ENCODE measurements around the gene RPS6KC1. TPM values are rescaled to one million over a fixed set of nuclear protein-coding genes. Genes with fewer than 3 reads are reported as not detected.

Gene RPS6KC1
- total RNA-seq, 5 donors from 2014 or later (not counting 1 experiment from before 2014, with no cell fraction given), result 11.0 to 12.8 (median 11.7) TPM

GRCh38 chr1:213250041-213250440 is 199.0 kb downstream of the RPS6KC1 start:
- Mint-ChIP-seq H3K27me3 (no peaks in the 10 kb centered on the region), H3K9me3 (no peaks in the 10 kb centered on the region), H3K4me1 (no peaks in the 10 kb centered on the region), H3K27ac (no peak overlapping the region), H3K4me3 (no peak overlapping the region), H3K36me3 (peaks cover 32% of the 10 kb centered on the region)
- ChIA-PET POLR2A (no interaction called here), CTCF (no interaction called here)
- ATAC-seq (replicated peaks in 1 of 4), result no peak
- Histone ChIP-seq H3K27me3 (replicated peaks in 1 of 2; ENCODE audit: control insufficient read depth in 2 of 2, extremely low read depth in 1 of 2, insufficient read depth in 2 of 2, low read length in 1 of 2) (no peaks in the 10 kb centered on the region), H3K27ac (ENCODE audit: low read length) (no peak overlapping the region), H3K4me1 (ENCODE audit: control insufficient read depth in 1 of 2, extremely low read depth in 1 of 2, insufficient read depth in 2 of 2, low read length in 2 of 2) (no peaks in the 10 kb centered on the region), H3K4me3 (ENCODE audit: control insufficient read depth in 1 of 2, extremely low read depth in 1 of 2, low read length in 1 of 2) (no peak overlapping the region), H3K9me3 (no peaks in the 10 kb centered on the region), H3K36me3 (ENCODE audit: control insufficient read depth in 2 of 2, extremely low read depth in 1 of 2, insufficient read depth in 1 of 2, low read length in 1 of 2) (no peaks in the 10 kb centered on the region)
- DNase-seq, result no peak
- WGBS (ENCODE audit: insufficient coverage), result 100% methylated on average over 1 of the region's 6 CpGs

GRCh38 chr1:213250446-213250845 is 199.4 kb downstream of the RPS6KC1 start:
- no peaks in the 10 kb centered on the region for H3K9me3 Mint-ChIP-seq
- no peaks in the 10 kb centered on the region for H3K27me3 ChIP-seq (replicated peaks in 1 of 2; ENCODE audit: control insufficient read depth in 2 of 2, extremely low read depth in 1 of 2, insufficient read depth in 2 of 2, low read length in 1 of 2)
- ChIA-PET CTCF (interaction anchor here in 1 of 2 donors (0.6 kb wide), 1 partner anchor 867 kb away, joined by 5 read pairs; no protein-coding TSS in a partner anchor), POLR2A (no interaction called here)
- ATAC-seq (replicated peaks in 1 of 4) (no peak), DNase-seq (no peak)
- no peak overlapping the region for H3K4me3 ChIP-seq (ENCODE audit: control insufficient read depth in 1 of 2, extremely low read depth in 1 of 2, low read length in 1 of 2)
- no peak overlapping the region for H3K4me3 Mint-ChIP-seq
- no peaks in the 10 kb centered on the region for H3K27me3 Mint-ChIP-seq
- no peaks in the 10 kb centered on the region for H3K4me1 ChIP-seq (ENCODE audit: control insufficient read depth in 1 of 2, extremely low read depth in 1 of 2, insufficient read depth in 2 of 2, low read length in 2 of 2)
- H3K9me3 ChIP-seq, result no peaks in the 10 kb centered on the region
- WGBS (ENCODE audit: insufficient coverage), result no CpG with 5 or more reads among the region's 3 CpGs
- H3K27ac ChIP-seq (ENCODE audit: low read length), result no peak overlapping the region
- no peaks in the 10 kb centered on the region for H3K4me1 Mint-ChIP-seq
- H3K36me3 ChIP-seq (ENCODE audit: control insufficient read depth in 2 of 2, extremely low read depth in 1 of 2, insufficient read depth in 1 of 2, low read length in 1 of 2), result no peaks in the 10 kb centered on the region
- H3K27ac Mint-ChIP-seq, result no peak overlapping the region
- peaks cover 29% of the 10 kb centered on the region for H3K36me3 Mint-ChIP-seq

- Histone ChIP-seq H3K4me3 (ENCODE audit: control insufficient read depth in 1 of 2, extremely low read depth in 1 of 2, low read length in 1 of 2) (no peak overlapping the region), H3K4me1 (ENCODE audit: control insufficient read depth in 1 of 2, extremely low read depth in 1 of 2, insufficient read depth in 2 of 2, low read length in 2 of 2) (no peaks in the 10 kb centered on the region), H3K27ac (ENCODE audit: low read length) (no peak overlapping the region), H3K36me3 (ENCODE audit: control insufficient read depth in 2 of 2, extremely low read depth in 1 of 2, insufficient read depth in 1 of 2, low read length in 1 of 2) (no peaks in the 10 kb centered on the region), H3K27me3 (replicated peaks in 1 of 2; ENCODE audit: control insufficient read depth in 2 of 2, extremely low read depth in 1 of 2, insufficient read depth in 2 of 2, low read length in 1 of 2) (no peaks in the 10 kb centered on the region), H3K9me3 (no peaks in the 10 kb centered on the region)
- WGBS (ENCODE audit: insufficient coverage), result no CpG with 5 or more reads among the region's 2 CpGs
- Mint-ChIP-seq H3K9me3 (no peaks in the 10 kb centered on the region), H3K4me1 (no peaks in the 10 kb centered on the region), H3K4me3 (no peak overlapping the region), H3K27ac (no peak overlapping the region), H3K27me3 (no peaks in the 10 kb centered on the region), H3K36me3 (peaks cover 34% of the 10 kb centered on the region)
- ATAC-seq (replicated peaks in 1 of 4) (no peak), DNase-seq (no peak)
- CTCF ChIA-PET, result interaction anchor here in 1 of 2 donors (1.3 kb wide), 1 partner anchor 11 kb away, joined by 3 read pairs; no protein-coding TSS in a partner anchor
- POLR2A ChIA-PET, result no interaction called here
Observed at GRCh38 chr1:213251972-213252371, 200.9 kb downstream of the RPS6KC1 start.

GRCh38 chr1:213256438-213257087 is 205.5 kb downstream of the RPS6KC1 start:
- ATAC-seq (replicated peaks in 1 of 4) (no peak), DNase-seq (no peak)
- Histone ChIP-seq H3K36me3 (ENCODE audit: control insufficient read depth in 2 of 2, extremely low read depth in 1 of 2, insufficient read depth in 1 of 2, low read length in 1 of 2) (no peaks in the 10 kb centered on the region), H3K27ac (ENCODE audit: low read length) (no peak overlapping the region), H3K4me1 (ENCODE audit: control insufficient read depth in 1 of 2, extremely low read depth in 1 of 2, insufficient read depth in 2 of 2, low read length in 2 of 2) (no peaks in the 10 kb centered on the region), H3K27me3 (replicated peaks in 1 of 2; ENCODE audit: control insufficient read depth in 2 of 2, extremely low read depth in 1 of 2, insufficient read depth in 2 of 2, low read length in 1 of 2) (no peaks in the 10 kb centered on the region), H3K4me3 (ENCODE audit: control insufficient read depth in 1 of 2, extremely low read depth in 1 of 2, low read length in 1 of 2) (no peak overlapping the region), H3K9me3 (no peaks in the 10 kb centered on the region)
- no peaks in the 10 kb centered on the region for H3K27me3 Mint-ChIP-seq
- no peaks in the 10 kb centered on the region for H3K9me3 Mint-ChIP-seq
- WGBS (ENCODE audit: insufficient coverage), result 83% methylated on average over 1 of the region's 3 CpGs
- H3K4me1 Mint-ChIP-seq, result no peaks in the 10 kb centered on the region
- POLR2A ChIA-PET, result no interaction called here
- no peak overlapping the region for H3K27ac Mint-ChIP-seq
- H3K4me3 Mint-ChIP-seq, result no peak overlapping the region
- peaks cover 37% of the 10 kb centered on the region for H3K36me3 Mint-ChIP-seq
- CTCF ChIA-PET, result interaction anchor here (0.6 to 1.0 kb wide), 4 partner anchors 11 to 950 kb away, joined by 3 to 6 read pairs (median 4); no protein-coding TSS in a partner anchor

GRCh38 chr1:213260311-213261075 is 209.5 kb downstream of the RPS6KC1 start:
- WGBS (ENCODE audit: insufficient coverage), result 100% methylated on average over 2 of the region's 5 CpGs
- Histone ChIP-seq H3K27ac (ENCODE audit: low read length) (no peak overlapping the region), H3K4me1 (ENCODE audit: control insufficient read depth in 1 of 2, extremely low read depth in 1 of 2, insufficient read depth in 2 of 2, low read length in 2 of 2) (no peaks in the 10 kb centered on the region), H3K9me3 (no peaks in the 10 kb centered on the region), H3K4me3 (ENCODE audit: control insufficient read depth in 1 of 2, extremely low read depth in 1 of 2, low read length in 1 of 2) (no peak overlapping the region), H3K36me3 (ENCODE audit: control insufficient read depth in 2 of 2, extremely low read depth in 1 of 2, insufficient read depth in 1 of 2, low read length in 1 of 2) (peaks cover 0 to 3% of the 10 kb centered on the region in 2 donors), H3K27me3 (replicated peaks in 1 of 2; ENCODE audit: control insufficient read depth in 2 of 2, extremely low read depth in 1 of 2, insufficient read depth in 2 of 2, low read length in 1 of 2) (no peaks in the 10 kb centered on the region)
- DNase-seq (no peak), ATAC-seq (replicated peaks in 1 of 4) (no peak)
- Mint-ChIP-seq H3K27ac (no peak overlapping the region), H3K36me3 (peaks cover 64% of the 10 kb centered on the region), H3K27me3 (no peaks in the 10 kb centered on the region), H3K4me1 (no peaks in the 10 kb centered on the region), H3K9me3 (peaks cover 0 to 11% (median 2%) of the 10 kb centered on the region in 3 donors), H3K4me3 (no peak overlapping the region)
- ChIA-PET POLR2A (no interaction called here), CTCF (no interaction called here)

GRCh38 chr1:213264531-213264930 is 213.5 kb downstream of the RPS6KC1 start:
- no CpG with 5 or more reads among the region's 1 CpG for WGBS (ENCODE audit: insufficient coverage)
- no peak overlapping the region for H3K27ac Mint-ChIP-seq
- no peak overlapping the region for H3K4me3 Mint-ChIP-seq
- ChIA-PET CTCF (no interaction called here), POLR2A (no interaction called here)
- Histone ChIP-seq H3K4me1 (ENCODE audit: control insufficient read depth in 1 of 2, extremely low read depth in 1 of 2, insufficient read depth in 2 of 2, low read length in 2 of 2) (no peaks in the 10 kb centered on the region), H3K27ac (ENCODE audit: low read length) (no peak overlapping the region), H3K9me3 (peaks cover 4% of the 10 kb centered on the region), H3K36me3 (ENCODE audit: control insufficient read depth in 2 of 2, extremely low read depth in 1 of 2, insufficient read depth in 1 of 2, low read length in 1 of 2) (peaks cover 4 to 6% of the 10 kb centered on the region in 2 donors), H3K4me3 (ENCODE audit: control insufficient read depth in 1 of 2, extremely low read depth in 1 of 2, low read length in 1 of 2) (no peak overlapping the region), H3K27me3 (replicated peaks in 1 of 2; ENCODE audit: control insufficient read depth in 2 of 2, extremely low read depth in 1 of 2, insufficient read depth in 2 of 2, low read length in 1 of 2) (no peaks in the 10 kb centered on the region)
- peaks cover 11 to 22% (median 16%) of the 10 kb centered on the region in 3 donors for H3K9me3 Mint-ChIP-seq
- peaks cover 79% of the 10 kb centered on the region for H3K36me3 Mint-ChIP-seq
- H3K27me3 Mint-ChIP-seq, result no peaks in the 10 kb centered on the region
- no peak for DNase-seq
- ATAC-seq (replicated peaks in 1 of 4), result no peak
- H3K4me1 Mint-ChIP-seq, result no peaks in the 10 kb centered on the region
